ENCODE measurements around the gene ELMO3. TPM values are rescaled to one million over a fixed set of nuclear protein-coding genes. Genes with fewer than 3 reads are reported as not detected.

Gene ELMO3
- total and polyA plus RNA-seq, 2 donors (not counting 3 experiments of a cell fraction or from before 2014, with no cell fraction given), result 3.9 to 5.7 TPM

- peaks cover 20% of the 10 kb centered on the region for H3K4me1 ChIP-seq (ENCODE audit: control insufficient read depth, extremely low read depth, insufficient read depth, low read length)
- H3K27me3 ChIP-seq (ENCODE audit: control insufficient read depth in 2 of 2, insufficient read depth in 2 of 2, low read length in 2 of 2), result no peaks in the 10 kb centered on the region
- TF ChIP-seq POLR2A (IDR thresholded peaks at IDR 0.05; ENCODE audit: low read depth, low read length) (no peak), FOS (IDR thresholded peaks at IDR 0.05; ENCODE audit: borderline replicate concordance, insufficient read depth, low read length) (peak; percentile 31), CTCF (IDR thresholded peaks at IDR 0.05; ENCODE audit: extremely low read depth in 1 of 2, insufficient read depth in 1 of 2, low read depth in 1 of 2, low read length in 2 of 2) (no peak), EZH2 (IDR thresholded peaks at IDR 0.05; ENCODE audit: borderline replicate concordance, low read depth, low read length, severe bottlenecking) (no peak), MAX (IDR thresholded peaks at IDR 0.05; ENCODE audit: insufficient read depth, insufficient read length) (no peak), JUN (IDR thresholded peaks at IDR 0.05; ENCODE audit: borderline replicate concordance, insufficient read depth, insufficient read length, low read depth) (no peak), POLR2AphosphoS5 (IDR thresholded peaks at IDR 0.05; ENCODE audit: insufficient read depth, low read depth, low read length) (no peak), GATA2 (IDR thresholded peaks at IDR 0.05; ENCODE audit: insufficient read depth, insufficient read length, low read depth, low read length) (peak; percentile 68), MYC (IDR thresholded peaks at IDR 0.05; ENCODE audit: low read depth, low read length) (no peak)
- H4K20me1 ChIP-seq (replicated peaks; ENCODE audit: control insufficient read depth, extremely low read depth, insufficient read depth, low read length), result no peaks in the 10 kb centered on the region
- intact Hi-C loops (cut with micrococcal nuclease), result no loop called here
- no peak overlapping the region for H3K4me2 ChIP-seq (ENCODE audit: insufficient read depth, low read length)
- POLR2A ChIA-PET, result interaction anchor here (0.6 kb wide), 1 partner anchor 30 kb away, joined by 3 read pairs; no protein-coding TSS in a partner anchor
- H3K36me3 ChIP-seq (ENCODE audit: control insufficient read depth in 2 of 2, extremely low read depth in 1 of 2, insufficient read depth in 2 of 2, low read length in 2 of 2), result no peaks in the 10 kb centered on the region
- FAIRE-seq, result peak; percentile 77
- DNase-seq (ENCODE audit: low read depth, low spot score), result peak; percentile 24
- no peak overlapping the region for H3K9ac ChIP-seq (replicated peaks; ENCODE audit: extremely low read depth, insufficient read depth, low read length)
- no peak overlapping the region for H3K4me3 ChIP-seq (replicated peaks in 1 of 3; ENCODE audit: insufficient read depth in 1 of 3, low read depth in 1 of 3, low read length in 3 of 3)
- no peak overlapping the region for H2AFZ ChIP-seq (ENCODE audit: low read depth, low read length)
- H3K9me1 ChIP-seq (replicated peaks; ENCODE audit: control insufficient read depth, extremely low read depth, insufficient read depth, low read length), result no peaks in the 10 kb centered on the region
- no peaks in the 10 kb centered on the region for H3K79me2 ChIP-seq (ENCODE audit: control insufficient read depth, insufficient read depth, low read length)
- no peak overlapping the region for H3K27ac ChIP-seq (ENCODE audit: insufficient read depth, low read depth, low read length)
- no peaks in the 10 kb centered on the region for H3K9me3 ChIP-seq (replicated peaks; ENCODE audit: control insufficient read depth, insufficient read depth, low read length)
- dilution Hi-C loops (cut with MboI; ENCODE audit: extremely low pct_ligation_motif_present, low sequenced_read_pairs), result no loop called here
- BruUV-seq (replicated peaks), result no TSS peak
- CTCF ChIA-PET, result interaction anchor here (1.7 kb wide), 1 partner anchor 15 kb away, joined by 8 read pairs; no protein-coding TSS in a partner anchor
These were observed 13.8 kb downstream of the ELMO3 start for GRCh38 chr16:67212766-67213165.

All from endothelial cell of umbilical vein (primary cell).